GM12878 (cell line): Measurements from ENCODE around the gene LEPR. TPM values are rescaled to one million over a fixed set of nuclear protein-coding genes. Genes with fewer than 3 reads are reported as not detected.

Experiments used
- ATAC-seq: fragments of 200-7000 bp; cut with Tn5 transposase; 3 replicates; pipeline ENCODE4 v1.9.1; 2020; ENCODE audit warnings: mild to moderate bottlenecking, moderate library complexity
- BruUV-seq: library from RNA; stranded (reverse); fragments of 400-500 nt; replicated peaks from 2 replicates; lab custom pipeline; 2021; lab: Mats Ljungman, UMichigan
- CTCF ChIA-PET: fragments of 300-600 bp; sonication (Branson Sonifier 250); formaldehyde crosslinking; extraction: SDS; loops from one replicate; lab custom pipeline; 2021; ENCODE audit warnings: inconsistent platforms; lab: Yijun Ruan, JAX
- POLR2A ChIA-PET: fragments of 350-600 bp; formaldehyde crosslinking; extraction: SDS; loops from one replicate; lab custom pipeline; 2021; ENCODE audit warnings: inconsistent platforms; lab: Charles Lee
- RAD21 ChIA-PET: fragments of 300-600 bp; sonication (Branson Sonifier 250); formaldehyde crosslinking; loops from one replicate; lab custom pipeline; 2023; ENCODE audit warnings: antibody characterized with exemption; ENCODE audit not compliant: unreplicated experiment; lab: Charles Lee
- SMC1A ChIA-PET: fragments of 300-600 bp; sonication (Branson Sonifier 250); formaldehyde crosslinking; loops from one replicate; lab custom pipeline; 2023; ENCODE audit not compliant: unreplicated experiment, uncharacterized antibody; lab: Charles Lee
- DNase-seq: peaks from one replicate; pipeline ENCODE4 v3.0.0-alpha.2; 2011; ENCODE audit warnings: low read depth, low spot score
- FAIRE-seq: peaks from 3 replicates; lab custom pipeline; 2011; peaks lifted over from hg19 to GRCh38; lab: Jason Lieb, UNC
- H2AFZ ChIP-seq: 2 replicates; pipeline ENCODE4 v1.6.0; 2011; ENCODE audit warnings: low read depth, low read length, control low read depth; ENCODE audit not compliant: control insufficient read depth
- H3K27ac ChIP-seq: 2 replicates; pipeline ENCODE4 v1.5.1; 2011; ENCODE audit warnings: control low read depth; ENCODE audit not compliant: control insufficient read depth, insufficient read depth
- H3K27me3 ChIP-seq, 2 experiments: replicated peaks in 1 of 2; 2 replicates each; pipeline versions ENCODE4 v1.6.0 to v1.6.1; 2011; ENCODE audit warnings: low read length in 1 of 2; ENCODE audit not compliant: control insufficient read depth in 2 of 2, insufficient read depth in 2 of 2
- H3K36me3 ChIP-seq, 2 experiments: 2 replicates each; pipeline ENCODE4 v1.5.1; 2011; ENCODE audit warnings: low read length in 1 of 2; ENCODE audit not compliant: control insufficient read depth in 2 of 2, insufficient read depth in 2 of 2
- H3K4me1 ChIP-seq: 2 replicates; pipeline ENCODE4 v1.6.1; 2011; ENCODE audit warnings: mild to moderate bottlenecking, low read length, moderate library complexity, mixed read lengths; ENCODE audit not compliant: control insufficient read depth, insufficient read depth
- H3K4me2 ChIP-seq: 2 replicates; pipeline ENCODE4 v1.6.0; 2011; ENCODE audit warnings: control low read depth; ENCODE audit not compliant: control insufficient read depth, insufficient read depth
- H3K4me3 ChIP-seq: fragments of 200-600 bp; sonication (generic); 2 replicates; pipeline ENCODE4 v1.5.1; 2016
- H3K79me2 ChIP-seq: 2 replicates; pipeline ENCODE4 v1.6.0; 2011; ENCODE audit warnings: low read length; ENCODE audit not compliant: control insufficient read depth, insufficient read depth
- H3K9ac ChIP-seq: 2 replicates; pipeline ENCODE4 v1.8.0; 2011; ENCODE audit warnings: low read length, control low read depth, mixed read lengths; ENCODE audit not compliant: control insufficient read depth, insufficient read depth
- H3K9me3 ChIP-seq: replicated peaks from 3 replicates; pipeline ENCODE4 v1.5.1; 2011; ENCODE audit warnings: mild to moderate bottlenecking, low read length; ENCODE audit not compliant: control insufficient read depth, insufficient read depth
- H4K20me1 ChIP-seq: 2 replicates; pipeline ENCODE4 v1.6.0; 2011; ENCODE audit not compliant: control insufficient read depth, insufficient read depth
- CHD1 ChIP-seq: IDR thresholded peaks from 2 replicates; pipeline ENCODE4 v1.6.1; 2012; ENCODE audit warnings: low read depth, low read length, improper control_type of control experiment
- EP300 ChIP-seq, 2 experiments: fragments of 150-350 bp in 1 of 2; IDR thresholded peaks; 2 replicates each; pipeline ENCODE4 v1.6.1; 2011 to 2012; ENCODE audit warnings: low read depth in 2 of 2, low read length in 2 of 2, borderline replicate concordance in 1 of 2, improper control_type of control experiment in 1 of 2, inconsistent platforms in 1 of 2; ENCODE audit not compliant: control insufficient read depth in 1 of 2
- STAT1 ChIP-seq: fragments of 450-650 bp; conservative IDR thresholded peaks from 2 replicates; pipeline ENCODE4 v1.6.1; 2014; ENCODE audit warnings: antibody characterized with exemption, mild to moderate bottlenecking
- ZSCAN29 ChIP-seq: fragments of 450-650 bp; IDR thresholded peaks from 2 replicates; pipeline ENCODE4 v1.6.1; 2017; ENCODE audit warnings: mild to moderate bottlenecking, moderate library complexity
- WGBS: methylation state at CpG from one replicate; pipeline ENCODE4 v1.1.6; 2016; ENCODE audit warnings: low lambda C conversion rate; ENCODE audit not compliant: insufficient replicate concordance, insufficient coverage; ENCODE audit errors: missing lambda C conversion rate; 5-methylcytosine and 5-hydroxymethylcytosine counted together
- in situ Hi-C: fragments of 300-500 bp; cut with MboI; formaldehyde crosslinking; loops from 9 replicates; pipeline ENCODE4 v1.14.3; 2018; ENCODE audit warnings: mixed read lengths
- intact Hi-C: fragments of 100-400 bp; cut with micrococcal nuclease; formaldehyde crosslinking; loops from one replicate; pipeline ENCODE4 v1.14.2; 2022; ENCODE audit not compliant: unreplicated experiment
- polyA plus RNA-seq, 11 experiments: library from polyadenylated mRNA; depleted of rRNA in 4 of 11; unstranded in 6 of 11; stranded (reverse) in 5 of 11; fragments of >200 nt; fragmentation: Nextera tagmentation in 4 of 11; fragmentation: Illumina TruSeq in 1 of 11; extraction: Ambion mirVana in 4 of 11; extraction: Trizol in 1 of 11; gene quantifications; 1 replicate in 1 of 11; 2 replicates in 10 of 11; pipeline versions ENCODE4 v1.2.1 to v1.2.3, GENCODE V29; 2011 to 2016; ENCODE audit warnings: inconsistent platforms in 2 of 11, missing spikeins in 2 of 11, low read depth in 1 of 11
- total RNA-seq, 4 experiments: library from RNA; depleted of rRNA in 3 of 4; stranded (reverse); fragments of >200 nt in 3 of 4; fragmentation: Illumina TruSeq in 1 of 4; extraction: Trizol in 1 of 4; gene quantifications; 2 replicates each; pipeline versions ENCODE4 v1.2.1 to v1.2.3, GENCODE V29; 2013 to 2021

Gene LEPR
- total and polyA plus RNA-seq, 10 of the 15 experiments (the other 5 are each of a cell fraction or from before 2014, with no cell fraction given) = 0.49 to 3.7 (median 1.2) TPM

DNA sequence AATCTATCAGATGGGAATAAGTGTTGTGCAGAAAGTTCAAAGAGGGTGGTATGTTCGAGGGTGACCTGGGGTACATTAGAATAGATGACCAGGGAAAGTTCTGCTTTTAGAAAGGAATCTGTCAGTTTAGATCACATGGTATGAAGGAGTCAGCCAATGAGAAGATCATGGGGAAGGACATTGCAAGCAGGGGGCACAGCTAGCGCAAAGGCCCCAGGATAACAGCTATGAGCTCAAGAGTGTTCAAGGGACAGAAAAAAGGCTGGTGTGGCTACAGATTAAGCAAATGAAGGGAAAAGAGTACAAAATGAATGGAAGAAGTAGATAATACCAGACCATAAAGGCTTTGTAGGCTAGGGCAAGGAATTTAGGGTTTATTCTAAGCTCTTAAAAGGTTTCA, 8.6 kb downstream of the LEPR start:
- Histone ChIP-seq H3K9ac (no peak overlapping the region), H3K27ac (no peak overlapping the region), H3K9me3 (no peaks in the 10 kb centered on the region), H4K20me1 (no peaks in the 10 kb centered on the region), H3K4me3 (no peak overlapping the region), H3K27me3 (no peaks in the 10 kb centered on the region), H2AFZ (no peak overlapping the region), H3K79me2 (peaks cover 2% of the 10 kb centered on the region; the same call in 1 of the 2 replicates), H3K36me3 (peaks cover 4 to 15% of the 10 kb centered on the region in 2 experiments; a peak in 3 of 4 replicates), H3K4me2 (no peak overlapping the region), H3K4me1 (no peaks in the 10 kb centered on the region)
- no peak for FAIRE-seq
- 100% methylated on average over 2 of the region's 2 CpGs for WGBS
- no peak for ATAC-seq
- in situ Hi-C loops = loop anchor here (10.0 kb wide), 1 partner anchor 816 kb away; no protein-coding TSS in a partner anchor
- SMC1A ChIA-PET = interaction anchor here (1.7 kb wide), 1 partner anchor 10 kb away, joined by 7 read pairs; no protein-coding TSS in a partner anchor
- CTCF ChIA-PET = interaction anchor here (1.2 to 4.8 kb wide), 4 partner anchors 10 to 284 kb away, joined by 3 to 41 read pairs (median 17); partner anchors contain the start of genes LEPR and LEPROT
- TF ChIP-seq EP300 (IDR thresholded peaks at IDR 0.05; ENCODE audit: borderline replicate concordance in 1 of 2, control insufficient read depth in 1 of 2, low read depth in 2 of 2, low read length in 2 of 2) = no peak
- BruUV-seq = no TSS peak
- intact Hi-C loops = no loop called here
- no peak for DNase-seq
- RAD21 ChIA-PET = interaction anchor here (1.1 to 1.4 kb wide), 2 partner anchors 259 to 276 kb away, joined by 3 to 5 read pairs; no protein-coding TSS in a partner anchor
- POLR2A ChIA-PET = no interaction called here

DNA sequence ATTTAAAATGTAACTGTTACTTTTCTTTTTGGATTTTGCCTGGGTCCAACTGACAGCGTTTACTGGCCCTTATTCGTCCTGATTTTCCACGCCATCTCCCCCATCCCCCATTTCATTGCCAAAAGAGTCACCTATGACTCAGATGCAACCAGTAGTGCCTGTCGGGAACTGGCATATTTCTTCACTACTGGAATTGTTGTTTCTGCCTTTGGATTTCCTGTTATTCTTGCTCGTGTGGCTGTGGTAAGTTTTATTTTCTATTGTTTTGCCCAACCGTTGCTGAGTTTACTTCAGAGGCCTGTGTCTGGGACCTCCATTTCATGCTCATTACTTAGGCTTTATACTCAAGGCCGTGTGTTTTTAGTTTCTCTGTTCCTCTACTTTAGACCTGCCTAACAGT, 9.3 kb downstream of the LEPR start:
- no peak for TF ChIP-seq CHD1
- no peak for TF ChIP-seq STAT1
- TF ChIP-seq ZSCAN29 = no peak
- H3K9me3 ChIP-seq = no peaks in the 10 kb centered on the region
- peaks cover 4 to 16% of the 10 kb centered on the region in 2 experiments; a peak in 3 of 4 replicates for H3K36me3 ChIP-seq
- no peak for DNase-seq
- in situ Hi-C loops = loop anchor here (10.0 kb wide), 1 partner anchor 815 kb away; no protein-coding TSS in a partner anchor
- intact Hi-C loops = loop anchor here (10.0 kb wide), 1 partner anchor 195 kb away; no protein-coding TSS in a partner anchor
- no peak overlapping the region for H3K4me3 ChIP-seq
- H3K27me3 ChIP-seq = no peaks in the 10 kb centered on the region
- H3K9ac ChIP-seq = no peak overlapping the region
- no peak overlapping the region for H2AFZ ChIP-seq
- no peaks in the 10 kb centered on the region for H3K79me2 ChIP-seq
- FAIRE-seq = no peak
- no peak overlapping the region for H3K4me2 ChIP-seq
- ChIA-PET RAD21 (interaction anchor here (1.1 to 1.5 kb wide), 3 partner anchors 9 to 276 kb away, joined by 3 to 5 read pairs (median 4); partner anchors contain the start of genes LEPR and LEPROT), SMC1A (interaction anchor here (1.7 to 2.4 kb wide), 3 partner anchors 10 to 258 kb away, joined by 7 to 13 read pairs (median 10); no protein-coding TSS in a partner anchor), CTCF (interaction anchor here (0.5 to 4.8 kb wide), 10 partner anchors 11 to 702 kb away, joined by 3 to 41 read pairs (median 6); partner anchors contain the start of genes LEPR and LEPROT), POLR2A (interaction anchor here (1.0 kb wide), 1 partner anchor 10 kb away, joined by 4 read pairs; no protein-coding TSS in a partner anchor)
- no peak for ATAC-seq
- no peaks in the 10 kb centered on the region for H3K4me1 ChIP-seq
- H4K20me1 ChIP-seq = no peaks in the 10 kb centered on the region
- H3K27ac ChIP-seq = no peak overlapping the region
- no TSS peak for BruUV-seq
- WGBS = 98% methylated on average over 7 of the region's 7 CpGs
